ENCODE measurements around the gene KRTAP5-7.
"Not testable (repeated sequence)": the region's sequence is repeated elsewhere in the genome, so short reads cannot be mapped to it uniquely, and the experiment has no call there.

The KRTAP5-7 gene

GRCh38 chr11:71526796-71527575, at the start of gene KRTAP5-7:
Gene KRTAP5-7 (plus strand): TSS chr11:71527267. CDS start chr11:71527301, 34 bp downstream.
- H3K27ac ChIP-seq; DNase-seq (ENCODE audit: low read depth, low spot score): not testable (repeated sequence)

- H3K27ac ChIP-seq, result no peak overlapping the region
- no peak for DNase-seq (ENCODE audit: low read depth, low spot score)
These were observed 49.2 kb upstream of the KRTAP5-7 start for GRCh38 chr11:71477641-71478527.

- DNase-seq (ENCODE audit: low read depth, low spot score), result no peak
- H3K27ac ChIP-seq, result no peak overlapping the region
These were observed 48.6 kb upstream of the KRTAP5-7 start for GRCh38 chr11:71478528-71478840.

- H3K27ac ChIP-seq, result no peak overlapping the region
- DNase-seq (ENCODE audit: low read depth, low spot score), result no peak
These were observed 45.7 kb upstream of the KRTAP5-7 start for GRCh38 chr11:71481101-71481960.

- no peak for DNase-seq (ENCODE audit: low read depth, low spot score)
- H3K27ac ChIP-seq, result no peak overlapping the region
These were observed 44.9 kb upstream of the KRTAP5-7 start for GRCh38 chr11:71482216-71482615.

GRCh38 chr11:71482746-71483364, 44.2 kb upstream of the KRTAP5-7 start:
- no peak overlapping the region for H3K27ac ChIP-seq
- no peak for DNase-seq (ENCODE audit: low read depth, low spot score)

- no peak for DNase-seq (ENCODE audit: low read depth, low spot score)
These were observed 43.4 kb upstream of the KRTAP5-7 start for GRCh38 chr11:71483692-71484091.

GRCh38 chr11:71484248-71485062, 42.6 kb upstream of the KRTAP5-7 start:
- H3K27ac ChIP-seq, result no peak overlapping the region

More at GRCh38 chr11:71483692-71484091, 43.4 kb upstream of the KRTAP5-7 start:
- no peak overlapping the region for H3K27ac ChIP-seq

GRCh38 chr11:71485063-71485399, 42.0 kb upstream of the KRTAP5-7 start:
- H3K27ac ChIP-seq, result no peak overlapping the region
- DNase-seq (ENCODE audit: low read depth, low spot score), result no peak

More at GRCh38 chr11:71484248-71485062, 42.6 kb upstream of the KRTAP5-7 start:
- no peak for DNase-seq (ENCODE audit: low read depth, low spot score)

GRCh38 chr11:71485466-71485865, 41.6 kb upstream of the KRTAP5-7 start:
- H3K27ac ChIP-seq, result no peak overlapping the region

GRCh38 chr11:71486320-71486719, 40.7 kb upstream of the KRTAP5-7 start:
- DNase-seq (ENCODE audit: low read depth, low spot score), result no peak
- no peak overlapping the region for H3K27ac ChIP-seq

More at GRCh38 chr11:71485466-71485865, 41.6 kb upstream of the KRTAP5-7 start:
- DNase-seq (ENCODE audit: low read depth, low spot score), result no peak

- no peak overlapping the region for H3K27ac ChIP-seq
- DNase-seq (ENCODE audit: low read depth, low spot score), result no peak
These were observed 38.3 kb upstream of the KRTAP5-7 start for GRCh38 chr11:71488681-71489270.

- H3K27ac ChIP-seq, result no peak overlapping the region
- DNase-seq (ENCODE audit: low read depth, low spot score), result no peak
These were observed 37.6 kb upstream of the KRTAP5-7 start for GRCh38 chr11:71489311-71490043.

- DNase-seq (ENCODE audit: low read depth, low spot score), result no peak
- no peak overlapping the region for H3K27ac ChIP-seq
These were observed 36.9 kb upstream of the KRTAP5-7 start for GRCh38 chr11:71490044-71490730.

GRCh38 chr11:71490731-71491390, 36.2 kb upstream of the KRTAP5-7 start:
- no peak overlapping the region for H3K27ac ChIP-seq
- DNase-seq (ENCODE audit: low read depth, low spot score), result no peak

- no peak for DNase-seq (ENCODE audit: low read depth, low spot score)
- H3K27ac ChIP-seq, result no peak overlapping the region
These were observed 35.5 kb upstream of the KRTAP5-7 start for GRCh38 chr11:71491531-71491930.

- no peak for DNase-seq (ENCODE audit: low read depth, low spot score)
- no peak overlapping the region for H3K27ac ChIP-seq
These were observed 35.1 kb upstream of the KRTAP5-7 start for GRCh38 chr11:71491940-71492339.
